ENCODE results near the gene DLST. TPM values are rescaled to one million over a fixed set of nuclear protein-coding genes. Genes with fewer than 3 reads are reported as not detected.

The DLST gene
- polyA plus RNA-seq, 1 of the 3 experiments (the other 2 are of a cell fraction): 92.3 TPM

GRCh38 chr14:74863274-74863673, 18.4 kb upstream of the DLST start:
- WGBS (ENCODE audit: low lambda C conversion rate): 67% methylated on average over 3 of the region's 9 CpGs
- Histone ChIP-seq H2AFZ (ENCODE audit: low read depth) (no peak overlapping the region), H3K9ac (no peak overlapping the region), H4K20me1 (ENCODE audit: insufficient read depth) (no peaks in the 10 kb centered on the region), H3K4me1 (ENCODE audit: control insufficient read depth in 1 of 2, insufficient read depth in 2 of 2, low read depth in 1 of 2, low read length in 1 of 2) (peaks cover 0 to 4% of the 10 kb centered on the region in 2 experiments; a peak in 1 of 4 replicates), H3K79me2 (ENCODE audit: insufficient read depth) (no peaks in the 10 kb centered on the region), H3K9me2 (no peaks in the 10 kb centered on the region), H3K27ac (ENCODE audit: low read depth in 2 of 2, low read length in 1 of 2) (no peak overlapping the region), H3F3A (replicated peaks; ENCODE audit: insufficient read depth) (no peaks in the 10 kb centered on the region), H3K4me3 (ENCODE audit: low read depth in 2 of 2, low read length in 1 of 2) (no peak overlapping the region), H3K27me3 (ENCODE audit: insufficient read depth) (no peaks in the 10 kb centered on the region), H3K9me3 (no peaks in the 10 kb centered on the region), H3K4me2 (no peak overlapping the region), H3K36me3 (replicated peaks in 1 of 2; ENCODE audit: control insufficient read depth in 1 of 2, insufficient read depth in 2 of 2, low read length in 1 of 2) (no peaks in the 10 kb centered on the region)
- no peak for TF ChIP-seq TEAD4 (IDR thresholded peaks at IDR 0.05; ENCODE audit: borderline replicate concordance, insufficient read depth)
- no peak for TF ChIP-seq EZH2phosphoT487 (IDR thresholded peaks at IDR 0.05; ENCODE audit: borderline replicate concordance, low read depth)
- CTCF ChIA-PET: interaction anchor here (0.7 to 20.8 kb wide), 7 partner anchors 10 to 225 kb away, joined by 3 to 537 read pairs (median 44); partner anchors contain the start of gene PROX2
- no peak for DNase-seq
- POLR2A ChIA-PET: interaction anchor here (0.9 kb wide), 1 partner anchor 42 kb away, joined by 3 read pairs; no protein-coding TSS in a partner anchor

GRCh38 chr14:74864198-74864597, 17.5 kb upstream of the DLST start:
- TF ChIP-seq GATA2 (CRISPR knock-in tag; IDR thresholded peaks at IDR 0.05) (no peak), POLR2AphosphoS5 (IDR thresholded peaks at IDR 0.05; ENCODE audit: low read depth, low read length) (no peak), TAF1 (IDR thresholded peaks at IDR 0.05; ENCODE audit: borderline replicate concordance, low read depth, low read length) (no peak), USF2 (IDR thresholded peaks at IDR 0.05; ENCODE audit: borderline replicate concordance, low read depth, low read length) (no peak), RFX5 (IDR thresholded peaks at IDR 0.05; ENCODE audit: low read length) (no peak), CTCF (IDR thresholded peaks at IDR 0.05) (no peak), YY1 (IDR thresholded peaks at IDR 0.05; ENCODE audit: low read depth) (no peak), ZBTB33 (IDR thresholded peaks at IDR 0.05; ENCODE audit: borderline replicate concordance, low read depth) (no peak), SMC3 (IDR thresholded peaks at IDR 0.05; ENCODE audit: low read depth, low read length) (no peak), TCF12 (IDR thresholded peaks at IDR 0.05) (no peak), MAX (IDR thresholded peaks at IDR 0.05; ENCODE audit: low read depth) (no peak), NRF1 (IDR thresholded peaks at IDR 0.05; ENCODE audit: low read depth, low read length) (no peak), SIN3A (IDR thresholded peaks at IDR 0.05; ENCODE audit: borderline replicate concordance, low read depth, low read length) (no peak), ELF1 (IDR thresholded peaks at IDR 0.05) (no peak), RAD21 (IDR thresholded peaks at IDR 0.05; ENCODE audit: low read length) (no peak), JUND (IDR thresholded peaks at IDR 0.05) (no peak)
- WGBS (ENCODE audit: low lambda C conversion rate): 88% methylated on average over 9 of the region's 9 CpGs
- no peaks in the 10 kb centered on the region for H3K36me3 ChIP-seq (replicated peaks in 1 of 2; ENCODE audit: control insufficient read depth in 1 of 2, insufficient read depth in 2 of 2, low read length in 1 of 2)
- H3K9me3 ChIP-seq: no peaks in the 10 kb centered on the region
- peaks cover 0 to 4% of the 10 kb centered on the region in 2 experiments; a peak in 1 of 4 replicates for H3K4me1 ChIP-seq (ENCODE audit: control insufficient read depth in 1 of 2, insufficient read depth in 2 of 2, low read depth in 1 of 2, low read length in 1 of 2)
- no peak for DNase-seq
- no peak overlapping the region for H3K4me2 ChIP-seq
- H2AFZ ChIP-seq (ENCODE audit: low read depth): no peak overlapping the region
- H3K27me3 ChIP-seq (ENCODE audit: insufficient read depth): no peaks in the 10 kb centered on the region
- H3K9ac ChIP-seq: no peak overlapping the region
- no peak overlapping the region for H3K27ac ChIP-seq (ENCODE audit: low read depth in 2 of 2, low read length in 1 of 2)
- H3K79me2 ChIP-seq (ENCODE audit: insufficient read depth): no peaks in the 10 kb centered on the region
- POLR2A ChIA-PET: no interaction called here
- no peak overlapping the region for H3K4me3 ChIP-seq (ENCODE audit: low read depth in 2 of 2, low read length in 1 of 2)
- no peaks in the 10 kb centered on the region for H3K9me2 ChIP-seq
- H4K20me1 ChIP-seq (ENCODE audit: insufficient read depth): no peaks in the 10 kb centered on the region
- no peaks in the 10 kb centered on the region for H3F3A ChIP-seq (replicated peaks; ENCODE audit: insufficient read depth)
- CTCF ChIA-PET: interaction anchor here (0.7 to 20.8 kb wide), 6 partner anchors 9 to 224 kb away, joined by 3 to 537 read pairs (median 69); partner anchors contain the start of gene PROX2
